Testis (tissue), 3 donors: ENCODE results near the gene MAN2A2. TPM values are rescaled to one million over a fixed set of nuclear protein-coding genes. Genes with fewer than 3 reads are reported as not detected.

Experiments
- DNase-seq: peaks from one replicate; pipeline ENCODE4 v3.0.0-alpha.2; 2019
- H3K27ac ChIP-seq, 2 donors: fragments of 200-600 bp; sonication (generic); one replicate each; pipeline ENCODE4 v1.5.1; 2019
- H3K27me3 ChIP-seq: fragments of 200-600 bp; sonication (generic); one replicate; pipeline ENCODE4 v1.5.1; 2019
- H3K36me3 ChIP-seq: fragments of 200-600 bp; sonication (generic); one replicate; pipeline ENCODE4 v1.5.1; 2017; ENCODE audit warnings: low read depth; ENCODE audit errors: missing control alignments
- H3K4me1 ChIP-seq: fragments of 200-600 bp; sonication (generic); one replicate; pipeline ENCODE4 v1.5.1; 2019
- H3K4me3 ChIP-seq, 2 donors: fragments of 200-600 bp; sonication (generic); one replicate each; pipeline ENCODE4 v1.5.1; 2017 to 2019
- H3K9me3 ChIP-seq: fragments of 200-600 bp; sonication (generic); one replicate; pipeline ENCODE4 v1.5.1; 2017
- POLR2A ChIP-seq: fragments of 450-650 bp; IDR thresholded peaks from one replicate; pipeline ENCODE4 v1.6.1; 2017; ENCODE audit warnings: antibody characterized with exemption, mild to moderate bottlenecking, moderate library complexity
- WGBS, 2 donors: methylation state at CpG; one replicate each; pipeline ENCODE4 v1.1.5; 2018; 5-methylcytosine and 5-hydroxymethylcytosine counted together
- intact Hi-C: fragments of 100-400 bp; cut with DNase I; formaldehyde crosslinking; loops from one replicate; pipeline ENCODE4 v1.15.1; 2023; ENCODE audit warnings: low total_unique reads
- polyA plus RNA-seq: library from polyadenylated mRNA; stranded (reverse); fragments of 350-450 nt; fragmentation: Illumina TruSeq; extraction: RNeasy Lipid Tissue Mini Kit (QIAGEN cat#74804); gene quantifications from one replicate; pipeline ENCODE4 v1.2.3, GENCODE V29; 2014; ENCODE audit warnings: low read depth, low replicate concordance; ENCODE audit not compliant: insufficient read depth
- total RNA-seq, 2 donors: library from RNA; depleted of rRNA; stranded (reverse); fragments of >200 nt; gene quantifications; one replicate each; pipeline ENCODE4 v1.2.3, GENCODE V29; 2016
- TF ChIP-seq, protein P1 (sequence below), 3 experiments: fragments of 450-650 bp in 2 of 3; fragments of 200-600 bp in 1 of 3; sonication (generic) in 1 of 3; IDR thresholded peaks; one replicate each; pipeline ENCODE4 v1.5.1; 2016 to 2019; ENCODE audit warnings: antibody characterized with exemption in 3 of 3, mild to moderate bottlenecking in 2 of 3, moderate library complexity in 1 of 3

MAN2A2 gene
- total and polyA plus RNA-seq, 3 donors from 2014 or later: 101 to 151 (median 128) TPM

DNA sequence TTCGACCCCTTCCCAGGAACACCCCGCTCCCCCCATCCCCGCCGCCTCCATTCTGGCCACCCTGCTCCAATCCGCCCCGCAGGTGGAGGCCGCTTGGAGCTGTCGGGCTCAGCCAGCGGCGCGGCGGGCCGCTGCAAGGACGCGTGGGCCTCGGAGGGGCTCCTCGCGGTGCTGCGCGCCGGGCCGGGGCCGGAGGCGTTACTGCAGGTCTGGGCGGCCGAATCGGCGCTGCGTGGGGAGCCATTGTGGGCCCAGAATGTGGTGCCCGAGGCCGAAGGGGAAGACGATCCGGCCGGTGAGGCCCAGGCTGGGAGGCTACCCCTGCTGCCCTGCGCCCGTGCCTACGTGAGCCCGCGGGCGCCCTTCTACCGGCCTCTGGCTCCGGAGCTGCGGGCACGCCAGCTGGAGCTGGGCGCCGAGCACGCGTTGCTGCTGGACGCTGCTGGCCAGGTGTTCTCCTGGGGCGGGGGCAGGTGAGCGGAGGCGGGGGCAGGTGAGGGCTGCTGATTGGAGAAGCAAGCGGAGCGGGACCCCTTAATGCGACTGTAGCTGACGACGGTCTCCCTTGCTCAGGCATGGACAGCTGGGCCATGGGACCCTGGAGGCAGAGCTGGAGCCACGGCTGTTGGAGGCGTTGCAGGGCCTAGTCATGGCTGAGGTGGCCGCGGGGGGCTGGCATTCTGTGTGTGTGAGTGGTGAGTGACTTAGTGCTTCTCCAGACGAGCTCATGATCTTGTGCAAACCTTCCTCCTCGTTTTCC lies 54.1 kb downstream of the MAN2A2 start:
- Histone ChIP-seq H3K4me1 (peaks cover 19% of the 10 kb centered on the region), H3K27me3 (no peaks in the 10 kb centered on the region)
- WGBS, 2 donors: 14 to 28% methylated on average over 8 to 63 of the region's 63 CpGs

DNA sequence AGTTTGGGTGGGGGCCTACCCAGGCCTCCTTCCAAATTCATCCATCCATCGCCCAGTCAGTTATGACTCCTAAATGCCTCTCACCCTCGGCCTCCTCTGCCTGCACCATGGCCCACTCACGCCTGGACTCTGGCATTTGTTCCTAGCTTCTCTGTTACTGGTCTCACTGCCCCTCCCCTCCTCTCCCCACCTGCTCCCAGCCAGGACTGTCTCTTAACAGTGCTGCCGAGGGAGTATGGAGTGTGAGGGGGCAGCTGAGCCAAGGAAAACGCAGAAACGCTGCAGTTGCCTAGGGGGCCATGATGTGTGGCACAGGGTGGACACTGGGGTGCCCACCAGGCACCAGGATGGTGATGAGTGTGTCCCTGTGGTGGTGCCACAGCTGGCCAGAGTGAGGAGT lies 54.7 kb downstream of the MAN2A2 start:
- Histone ChIP-seq H3K27me3 (no peaks in the 10 kb centered on the region), H3K4me1 (peaks cover 19% of the 10 kb centered on the region), H3K36me3 (no peaks in the 10 kb centered on the region), H3K27ac (no peak overlapping the region), H3K4me3 (peak overlapping the region in 1 of 2 donors; percentile 76), H3K9me3 (no peaks in the 10 kb centered on the region)
- TF ChIP-seq, protein P1, sequence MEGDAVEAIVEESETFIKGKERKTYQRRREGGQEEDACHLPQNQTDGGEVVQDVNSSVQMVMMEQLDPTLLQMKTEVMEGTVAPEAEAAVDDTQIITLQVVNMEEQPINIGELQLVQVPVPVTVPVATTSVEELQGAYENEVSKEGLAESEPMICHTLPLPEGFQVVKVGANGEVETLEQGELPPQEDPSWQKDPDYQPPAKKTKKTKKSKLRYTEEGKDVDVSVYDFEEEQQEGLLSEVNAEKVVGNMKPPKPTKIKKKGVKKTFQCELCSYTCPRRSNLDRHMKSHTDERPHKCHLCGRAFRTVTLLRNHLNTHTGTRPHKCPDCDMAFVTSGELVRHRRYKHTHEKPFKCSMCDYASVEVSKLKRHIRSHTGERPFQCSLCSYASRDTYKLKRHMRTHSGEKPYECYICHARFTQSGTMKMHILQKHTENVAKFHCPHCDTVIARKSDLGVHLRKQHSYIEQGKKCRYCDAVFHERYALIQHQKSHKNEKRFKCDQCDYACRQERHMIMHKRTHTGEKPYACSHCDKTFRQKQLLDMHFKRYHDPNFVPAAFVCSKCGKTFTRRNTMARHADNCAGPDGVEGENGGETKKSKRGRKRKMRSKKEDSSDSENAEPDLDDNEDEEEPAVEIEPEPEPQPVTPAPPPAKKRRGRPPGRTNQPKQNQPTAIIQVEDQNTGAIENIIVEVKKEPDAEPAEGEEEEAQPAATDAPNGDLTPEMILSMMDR (IDR thresholded peaks at IDR 0.05): no peak
- no peak for TF ChIP-seq POLR2A
- intact Hi-C loops: no loop called here
- DNase-seq: no peak
- 63 to 73% methylated on average over 5 to 6 of the region's 6 CpGs for WGBS, 2 donors

More for the DNA sequence above, 54.1 kb downstream of the MAN2A2 start:
- no peaks in the 10 kb centered on the region for H3K36me3 ChIP-seq
- DNase-seq: no peak
- TF ChIP-seq, protein P1 (IDR thresholded peaks at IDR 0.05): no peak
- no peak for TF ChIP-seq POLR2A
- intact Hi-C loops: no loop called here
- peak overlapping the region; percentile 6 to 45 for H3K27ac ChIP-seq
- no peaks in the 10 kb centered on the region for H3K9me3 ChIP-seq
- H3K4me3 ChIP-seq: peak overlapping the region; percentile 52 to 76

DNA sequence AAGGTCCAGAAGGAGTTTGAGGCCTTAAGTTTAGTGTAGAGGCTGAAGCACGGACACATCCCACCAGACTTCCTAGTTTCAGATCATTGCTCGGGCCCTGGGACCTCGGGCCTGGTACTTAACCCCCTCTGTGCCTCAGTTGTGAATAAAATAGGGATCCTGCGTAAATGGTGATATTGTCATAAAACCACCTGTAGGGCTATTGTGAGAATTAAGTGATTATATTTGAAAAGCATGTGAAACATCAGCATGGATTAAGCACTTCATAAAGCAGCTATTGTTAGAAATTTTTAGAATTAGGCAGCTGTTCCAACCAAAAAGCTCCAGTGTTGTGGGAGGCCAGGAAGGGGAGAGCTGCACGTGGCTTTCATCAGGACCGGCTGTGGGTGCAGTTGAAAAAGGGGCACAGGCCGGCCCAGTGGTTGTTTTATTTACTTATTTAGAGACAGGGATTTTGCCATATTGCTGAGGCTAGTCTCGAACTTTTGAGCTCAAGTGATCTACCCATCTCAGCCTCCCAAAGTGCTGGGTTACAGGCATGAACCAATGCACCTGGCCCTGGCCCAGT lies 56.0 kb downstream of the MAN2A2 start:
- intact Hi-C loops: no loop called here
- Histone ChIP-seq H3K9me3 (no peaks in the 10 kb centered on the region), H3K4me1 (peaks cover 19% of the 10 kb centered on the region), H3K36me3 (no peaks in the 10 kb centered on the region), H3K4me3 (no peak overlapping the region), H3K27me3 (no peaks in the 10 kb centered on the region), H3K27ac (no peak overlapping the region)
- 80 to 92% methylated on average over 8 of the region's 8 CpGs for WGBS, 2 donors
- DNase-seq: no peak
- no peak for TF ChIP-seq POLR2A
- TF ChIP-seq, protein P1 (IDR thresholded peaks at IDR 0.05): no peak

DNA sequence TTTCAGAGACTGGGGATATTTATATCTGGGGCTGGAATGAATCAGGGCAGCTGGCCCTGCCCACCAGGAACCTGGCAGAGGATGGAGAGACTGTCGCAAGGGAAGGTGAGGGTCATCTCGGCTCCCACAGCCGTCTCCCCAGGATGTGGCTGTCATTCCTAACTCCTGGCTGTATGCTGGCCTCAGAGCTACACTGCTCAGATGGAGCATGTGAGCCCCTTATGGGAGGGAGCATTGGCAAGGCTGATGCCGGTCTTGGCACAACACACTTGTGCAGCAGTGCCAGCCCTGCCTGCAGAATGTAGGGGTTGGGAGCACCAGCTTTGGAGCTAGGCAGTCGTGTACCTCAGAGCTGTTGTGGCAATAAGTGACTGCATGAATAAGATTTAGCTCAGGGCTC lies 56.8 kb downstream of the MAN2A2 start:
- Histone ChIP-seq H3K4me3 (no peak overlapping the region), H3K36me3 (no peaks in the 10 kb centered on the region), H3K27me3 (no peaks in the 10 kb centered on the region), H3K9me3 (no peaks in the 10 kb centered on the region), H3K4me1 (peaks cover 19% of the 10 kb centered on the region), H3K27ac (no peak overlapping the region)
- WGBS, 2 donors: 66 to 82% methylated on average over 3 to 5 of the region's 5 CpGs
- no peak for DNase-seq
- intact Hi-C loops: no loop called here
- TF ChIP-seq, protein P1 (IDR thresholded peaks at IDR 0.05): no peak
- TF ChIP-seq POLR2A: no peak
